Liver (tissue), 3 donors: ENCODE results near the gene DMTF1.

Source experiments
- ATF3 ChIP-seq: IDR thresholded peaks from 2 replicates; pipeline ENCODE4 v1.6.1; 2016; ENCODE audit warnings: antibody characterized with exemption
- CTCF ChIP-seq: fragments of 150-350 bp; IDR thresholded peaks from 2 replicates; pipeline ENCODE4 v1.5.1; 2017; ENCODE audit warnings: improper control_type of control experiment, low read depth, low read length; ENCODE audit not compliant: missing input control
- EGR1 ChIP-seq, 2 donors: IDR thresholded peaks; 2 replicates each; pipeline ENCODE4 v1.6.1; 2016 to 2018; ENCODE audit warnings: antibody characterized with exemption in 2 of 2, low read depth in 2 of 2
- FOXA1 ChIP-seq: IDR thresholded peaks from 2 replicates; pipeline ENCODE4 v1.6.1; 2016; ENCODE audit warnings: antibody characterized with exemption
- HNF4A ChIP-seq, 2 donors: conservative IDR thresholded peaks; 2 replicates each; pipeline ENCODE4 v1.6.1; 2016; ENCODE audit warnings: antibody characterized with exemption in 2 of 2, mild to moderate bottlenecking in 2 of 2
- JUND ChIP-seq, 2 donors: IDR thresholded peaks; 2 replicates each; pipeline ENCODE4 v1.6.1; 2016; ENCODE audit warnings: antibody characterized with exemption in 2 of 2
- MAX ChIP-seq: IDR thresholded peaks from 2 replicates; pipeline ENCODE4 v1.6.1; 2016; ENCODE audit warnings: antibody characterized with exemption
- RAD21 ChIP-seq, 2 donors: IDR thresholded peaks; 2 replicates each; pipeline ENCODE4 v1.6.1; 2016; ENCODE audit warnings: antibody characterized with exemption in 2 of 2, mild to moderate bottlenecking in 2 of 2
- REST ChIP-seq: IDR thresholded peaks from 2 replicates; pipeline ENCODE4 v1.6.1; 2016; ENCODE audit warnings: antibody characterized with exemption, mild to moderate bottlenecking
- RXRA ChIP-seq, 2 donors: IDR thresholded peaks; 2 replicates each; pipeline ENCODE4 v1.6.1; 2017 to 2018; ENCODE audit warnings: antibody characterized with exemption in 2 of 2, mild to moderate bottlenecking in 1 of 2
- SP1 ChIP-seq: IDR thresholded peaks from 2 replicates; pipeline ENCODE4 v1.6.1; 2018; ENCODE audit warnings: antibody characterized with exemption, mild to moderate bottlenecking
- TAF1 ChIP-seq: conservative IDR thresholded peaks from 2 replicates; pipeline ENCODE4 v1.6.1; 2016; ENCODE audit warnings: antibody characterized with exemption, mild to moderate bottlenecking
- YY1 ChIP-seq: IDR thresholded peaks from 2 replicates; pipeline ENCODE4 v1.6.1; 2016; ENCODE audit warnings: antibody characterized with exemption, mild to moderate bottlenecking
- ZBTB33 ChIP-seq: IDR thresholded peaks from 2 replicates; pipeline ENCODE4 v1.6.1; 2016; ENCODE audit warnings: antibody characterized with exemption
- donor health status: healthy.
- donor health status: healthy.

- TF ChIP-seq CTCF (no peak), ZBTB33 (no peak), REST (no peak), MAX (no peak), JUND (IDR thresholded peaks at IDR 0.05) (no peak), RXRA (IDR thresholded peaks at IDR 0.05) (no peak), HNF4A (conservative IDR thresholded peaks at IDR 0.05) (no peak), YY1 (no peak), RAD21 (IDR thresholded peaks at IDR 0.05) (no peak), FOXA1 (no peak), TAF1 (no peak), EGR1 (IDR thresholded peaks at IDR 0.05; ENCODE audit: low read depth in 2 of 2) (no peak), ATF3 (no peak), SP1 (no peak)
Observed at GRCh38 chr7:87204933-87205332, 52.7 kb downstream of the DMTF1 start.
